Measurements from ENCODE around the gene SLC39A11.
"Not testable (repeated sequence)": the region's sequence is repeated elsewhere in the genome, so short reads cannot be mapped to it uniquely, and the experiment has no call there.

GRCh38 chr17:72937254-72937653, 155.2 kb downstream of the SLC39A11 start:
- TF ChIP-seq EZH2 (optimal IDR thresholded peaks at IDR 0.05; ENCODE audit: low read depth, low read length); CTCF (IDR thresholded peaks at IDR 0.05; ENCODE audit: low read length): not testable (repeated sequence)

Data from MM.1S (cell line).